BE2C (cell line): ENCODE measurements around the gene DENND1A.
A peak's percentile ranks its signal among the peaks of the same experiment; 100 is the strongest.

Experiments used
- DNase-seq: peaks from one replicate; pipeline ENCODE4 v3.0.0-alpha.2; 2020
- H3K27me3 ChIP-seq: fragments of 250-450 bp; sonication (Bioruptor Pico); 2 replicates; pipeline ENCODE4 v1.5.1; 2020; ENCODE audit warnings: mild to moderate bottlenecking
- H3K36me3 ChIP-seq: fragments of 250-450 bp; sonication (Bioruptor Pico); 2 replicates; pipeline ENCODE4 v1.5.1; 2020; ENCODE audit warnings: mild to moderate bottlenecking
- H3K4me1 ChIP-seq: fragments of 250-450 bp; sonication (Bioruptor Pico); 2 replicates; pipeline ENCODE4 v1.5.1; 2020
- H3K4me3 ChIP-seq: 2 replicates; pipeline ENCODE4 v1.5.1; 2011; ENCODE audit warnings: low read depth, low read length
- H3K9me3 ChIP-seq: fragments of 250-450 bp; sonication (Bioruptor Pico); 2 replicates; pipeline ENCODE4 v1.5.1; 2020
- TF ChIP-seq, protein P1 (sequence below): IDR thresholded peaks from 2 replicates; pipeline ENCODE4 v1.5.1; 2012; ENCODE audit warnings: mild to moderate bottlenecking, low read depth, low read length

DENND1A gene

DNA sequence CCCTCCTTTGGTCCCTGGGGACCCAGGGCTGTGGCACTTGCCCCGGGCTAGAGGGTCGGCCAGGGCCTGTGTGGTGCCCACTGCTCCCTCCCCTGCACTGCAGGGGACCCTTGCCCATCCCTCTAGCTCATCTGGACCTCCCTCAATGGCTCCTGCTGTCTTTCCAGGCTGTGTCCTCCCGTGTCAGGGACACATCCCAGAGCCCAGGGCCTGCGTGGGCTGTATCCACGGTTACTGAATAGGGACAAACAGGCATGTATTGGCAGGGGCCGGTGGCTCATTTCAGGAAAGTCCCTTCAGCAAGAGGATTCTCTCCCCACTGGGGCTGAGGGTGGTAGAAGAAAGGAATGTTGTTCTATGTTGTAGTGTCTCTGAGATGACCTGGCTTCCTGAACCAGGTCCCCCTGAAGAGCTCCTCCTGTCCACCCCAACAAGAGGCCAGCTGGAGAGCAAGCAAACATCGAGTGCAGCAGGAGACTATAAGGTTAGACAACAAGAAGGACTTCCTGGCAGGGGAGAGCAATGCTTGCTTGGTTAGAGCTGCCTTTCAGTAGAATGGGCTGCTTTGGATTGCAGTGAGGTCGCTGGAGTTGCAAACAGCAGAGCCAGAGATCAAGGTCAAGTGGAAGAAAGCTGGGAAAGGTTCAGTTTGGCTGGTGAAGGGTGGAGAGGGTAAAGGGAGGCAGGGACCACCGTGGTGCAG, 575.0 kb downstream of the DENND1A start:
- no peaks in the 10 kb centered on the region for H3K9me3 ChIP-seq
- H3K27me3 ChIP-seq: no peaks in the 10 kb centered on the region
- TF ChIP-seq, protein P1, sequence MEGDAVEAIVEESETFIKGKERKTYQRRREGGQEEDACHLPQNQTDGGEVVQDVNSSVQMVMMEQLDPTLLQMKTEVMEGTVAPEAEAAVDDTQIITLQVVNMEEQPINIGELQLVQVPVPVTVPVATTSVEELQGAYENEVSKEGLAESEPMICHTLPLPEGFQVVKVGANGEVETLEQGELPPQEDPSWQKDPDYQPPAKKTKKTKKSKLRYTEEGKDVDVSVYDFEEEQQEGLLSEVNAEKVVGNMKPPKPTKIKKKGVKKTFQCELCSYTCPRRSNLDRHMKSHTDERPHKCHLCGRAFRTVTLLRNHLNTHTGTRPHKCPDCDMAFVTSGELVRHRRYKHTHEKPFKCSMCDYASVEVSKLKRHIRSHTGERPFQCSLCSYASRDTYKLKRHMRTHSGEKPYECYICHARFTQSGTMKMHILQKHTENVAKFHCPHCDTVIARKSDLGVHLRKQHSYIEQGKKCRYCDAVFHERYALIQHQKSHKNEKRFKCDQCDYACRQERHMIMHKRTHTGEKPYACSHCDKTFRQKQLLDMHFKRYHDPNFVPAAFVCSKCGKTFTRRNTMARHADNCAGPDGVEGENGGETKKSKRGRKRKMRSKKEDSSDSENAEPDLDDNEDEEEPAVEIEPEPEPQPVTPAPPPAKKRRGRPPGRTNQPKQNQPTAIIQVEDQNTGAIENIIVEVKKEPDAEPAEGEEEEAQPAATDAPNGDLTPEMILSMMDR: no peak
- no peak for DNase-seq
- H3K4me3 ChIP-seq: no peak overlapping the region
- H3K36me3 ChIP-seq: no peaks in the 10 kb centered on the region
- H3K4me1 ChIP-seq: peaks cover 15% of the 10 kb centered on the region

DNA sequence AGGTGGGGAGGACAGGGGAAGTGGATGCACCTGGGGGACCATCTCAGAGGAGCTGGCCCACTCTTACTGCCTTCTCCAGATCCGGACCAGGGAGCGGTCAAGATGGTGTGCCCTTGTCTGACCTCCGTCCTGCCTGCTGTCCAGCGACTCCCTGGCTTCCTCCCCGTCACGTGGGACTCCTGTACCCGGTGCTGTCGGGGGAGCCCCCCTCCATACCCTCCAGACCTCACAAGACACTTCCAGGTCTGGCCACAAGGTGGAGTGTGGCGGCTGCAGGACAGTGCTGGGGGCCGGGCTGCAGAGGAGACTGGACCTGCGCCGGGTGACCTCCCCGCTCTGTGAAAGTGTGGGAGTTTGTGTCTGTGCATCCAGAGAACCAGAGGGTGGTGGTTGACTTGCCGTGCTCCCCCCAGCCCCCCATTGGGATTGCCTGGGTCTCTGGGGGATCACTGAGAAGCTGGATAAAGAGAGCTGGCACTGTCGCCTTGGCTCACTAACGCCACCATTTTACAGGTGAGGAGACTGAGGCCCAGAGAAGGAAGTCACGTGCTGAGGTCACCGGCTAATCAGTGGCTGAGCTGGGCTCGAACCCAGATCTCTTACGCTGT, 575.8 kb downstream of the DENND1A start:
- H3K36me3 ChIP-seq: no peaks in the 10 kb centered on the region
- peaks cover 10% of the 10 kb centered on the region for H3K4me1 ChIP-seq
- no peaks in the 10 kb centered on the region for H3K9me3 ChIP-seq
- no peaks in the 10 kb centered on the region for H3K27me3 ChIP-seq
- H3K4me3 ChIP-seq: no peak overlapping the region
- TF ChIP-seq, protein P1: peak; percentile 85
- DNase-seq: peak; percentile 85

DNA sequence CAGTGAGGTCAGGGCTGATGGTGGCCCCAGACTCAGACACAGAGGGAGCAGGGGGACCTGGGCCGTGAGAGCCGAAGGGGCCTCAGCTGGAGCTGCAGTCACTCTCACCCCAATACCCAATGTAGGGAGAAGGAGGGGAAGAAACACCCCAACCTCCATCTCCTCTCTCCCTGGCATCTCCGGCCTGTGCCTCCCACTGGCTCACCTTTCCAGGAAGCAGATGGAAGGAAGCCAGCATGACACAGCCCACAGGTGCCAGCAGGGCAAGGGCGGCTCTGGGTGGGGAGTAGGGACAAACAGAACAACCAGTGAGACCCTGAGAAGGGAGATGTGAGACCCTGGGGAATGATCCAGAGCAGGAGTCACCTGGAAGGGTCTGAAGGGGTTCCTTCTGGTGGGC, 576.9 kb downstream of the DENND1A start:
- H3K4me3 ChIP-seq: no peak overlapping the region
- H3K27me3 ChIP-seq: no peaks in the 10 kb centered on the region
- TF ChIP-seq, protein P1: no peak
- no peaks in the 10 kb centered on the region for H3K36me3 ChIP-seq
- no peaks in the 10 kb centered on the region for H3K9me3 ChIP-seq
- peaks cover under 1% of the 10 kb centered on the region for H3K4me1 ChIP-seq
- DNase-seq: no peak

DNA sequence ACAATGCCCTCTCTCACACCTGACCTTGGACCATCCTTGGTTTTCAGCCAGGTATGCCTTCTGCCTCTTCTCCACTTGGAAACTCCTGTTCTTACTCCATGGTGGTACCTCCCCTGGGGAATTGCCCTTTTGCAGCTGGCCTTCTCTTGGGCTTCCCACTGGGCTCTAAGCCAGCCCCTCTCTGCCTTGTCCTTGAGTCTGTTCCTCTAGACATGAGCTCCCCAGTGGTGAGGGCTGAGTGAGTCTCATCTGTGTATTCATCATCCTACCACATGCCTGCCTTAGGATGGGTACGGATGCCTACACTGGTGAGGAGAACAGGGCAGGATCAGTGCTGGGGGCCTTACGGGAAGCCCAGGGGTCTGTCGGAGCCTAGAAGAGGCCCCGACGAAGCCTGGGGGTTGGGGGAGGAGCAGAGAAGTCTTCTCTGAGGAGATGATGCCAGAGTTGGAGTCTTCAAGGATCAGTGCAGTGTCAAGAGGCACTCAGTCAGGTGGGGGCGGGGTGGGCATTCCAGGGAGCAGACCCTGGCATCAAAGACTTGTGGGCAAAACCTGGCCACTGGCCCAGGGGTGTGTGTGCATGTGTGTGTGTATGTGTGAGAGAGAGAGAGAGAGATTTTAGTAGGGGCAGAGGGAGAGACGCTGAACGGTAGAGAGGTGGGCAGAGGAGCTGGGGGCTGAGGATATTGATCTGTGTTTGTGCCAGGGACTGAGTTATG, 579.2 kb downstream of the DENND1A start:
- Histone ChIP-seq H3K4me1 (no peaks in the 10 kb centered on the region; the same call in 1 of the 2 replicates), H3K4me3 (no peak overlapping the region), H3K27me3 (no peaks in the 10 kb centered on the region)

DNA sequence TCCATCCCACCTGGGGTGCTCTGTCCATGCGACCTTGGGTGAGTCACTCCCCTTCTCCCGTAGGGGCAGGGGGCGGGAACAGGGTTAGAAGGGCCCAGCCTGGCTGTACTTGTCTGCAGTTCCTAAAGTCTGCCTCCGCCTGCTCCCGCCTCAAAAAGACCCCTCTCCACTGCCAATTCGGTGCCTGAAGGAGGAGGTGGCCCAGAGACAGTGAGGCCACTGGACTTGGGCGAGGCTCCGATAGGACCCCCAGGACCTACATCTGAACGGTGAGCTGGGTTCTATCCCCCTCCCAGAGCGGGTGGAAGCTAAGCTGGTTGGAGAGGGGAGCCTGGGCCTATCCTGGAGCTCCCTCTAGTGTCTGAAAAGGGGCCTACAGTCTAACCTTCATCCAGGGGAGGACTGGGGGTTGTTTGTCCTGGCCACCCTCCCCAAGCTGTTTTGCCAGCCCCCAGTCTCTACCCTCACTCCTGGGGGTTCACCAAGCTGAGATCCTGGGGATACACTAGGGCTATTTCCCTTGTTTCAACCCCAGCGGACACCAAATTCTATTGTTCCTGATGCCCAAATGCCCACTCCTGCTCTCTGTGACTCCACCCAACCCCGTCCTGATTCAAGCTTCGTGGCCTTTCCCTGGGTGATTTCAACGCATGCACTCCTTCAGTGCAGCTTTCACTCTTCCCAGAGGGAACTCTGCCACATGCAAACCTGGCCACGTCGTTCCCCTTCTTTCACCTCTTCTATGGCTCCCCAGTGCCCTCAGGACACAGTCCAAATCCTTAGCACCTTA, 580.0 kb downstream of the DENND1A start:
- no peaks in the 10 kb centered on the region; the same call in 1 of the 2 replicates for H3K4me1 ChIP-seq
- TF ChIP-seq, protein P1: peak; percentile 99
- no peaks in the 10 kb centered on the region for H3K27me3 ChIP-seq
- H3K4me3 ChIP-seq: no peak overlapping the region
- H3K9me3 ChIP-seq: no peaks in the 10 kb centered on the region
- DNase-seq: peak; percentile 77
- H3K36me3 ChIP-seq: no peaks in the 10 kb centered on the region

More for the DNA sequence above, 579.2 kb downstream of the DENND1A start:
- H3K9me3 ChIP-seq: no peaks in the 10 kb centered on the region
- no peak for DNase-seq
- no peaks in the 10 kb centered on the region for H3K36me3 ChIP-seq
- TF ChIP-seq, protein P1: no peak
